KBM-7 (cell line): Measurements from ENCODE around the gene RAB8A.

Experiments
- DNase-seq: peaks from one replicate; pipeline ENCODE4 v3.0.0-alpha.2; 2015
- in situ Hi-C: fragments of 300-500 bp; cut with MboI; formaldehyde crosslinking; loops from 2 replicates; pipeline ENCODE4 v1.14.3; 2020; ENCODE audit warnings: low sequenced_read_pairs, low pct_unique_long_range_greater_than_20kb, mixed read lengths

The RAB8A gene

GRCh38 chr19:16134510-16134909 is 22.8 kb downstream of the RAB8A start:
- in situ Hi-C loops: no loop called here
- DNase-seq: no peak

GRCh38 chr19:16135430-16136127 is 23.9 kb downstream of the RAB8A start:
- in situ Hi-C loops: no loop called here
- no peak for DNase-seq

- in situ Hi-C loops: no loop called here
- no peak for DNase-seq
These were observed 24.7 kb downstream of the RAB8A start for GRCh38 chr19:16136185-16136999.

GRCh38 chr19:16139752-16140151 is 28.1 kb downstream of the RAB8A start:
- DNase-seq: peak; percentile 84
- in situ Hi-C loops: no loop called here

GRCh38 chr19:16141043-16141442 is 29.4 kb downstream of the RAB8A start:
- DNase-seq: peak; percentile 73
- in situ Hi-C loops: no loop called here

GRCh38 chr19:16142032-16142580 is 30.4 kb downstream of the RAB8A start:
- no peak for DNase-seq
- in situ Hi-C loops: no loop called here

- peak; percentile 76 for DNase-seq
- in situ Hi-C loops: no loop called here
These were observed 31.9 kb downstream of the RAB8A start, which contains the start of gene HSH2D for GRCh38 chr19:16143399-16144215. HSH2D (plus strand) TSS chr19:16143685; CDS start chr19:16148751, 5,066 bp downstream.

GRCh38 chr19:16144216-16144581 is 32.5 kb downstream of the RAB8A start:
- no peak for DNase-seq
- in situ Hi-C loops: no loop called here

- no peak for DNase-seq
- in situ Hi-C loops: no loop called here
These were observed 34.4 kb downstream of the RAB8A start for GRCh38 chr19:16146112-16146511.

GRCh38 chr19:16148443-16149229 is 36.9 kb downstream of the RAB8A start:
- DNase-seq: no peak
- in situ Hi-C loops: no loop called here

GRCh38 chr19:16153582-16154336 is 42.1 kb downstream of the RAB8A start:
- in situ Hi-C loops: no loop called here
- peak; percentile 64 for DNase-seq

- in situ Hi-C loops: no loop called here
- no peak for DNase-seq
These were observed 42.9 kb downstream of the RAB8A start for GRCh38 chr19:16154557-16154956.

GRCh38 chr19:16155128-16155527 is 43.4 kb downstream of the RAB8A start:
- DNase-seq: no peak
- in situ Hi-C loops: no loop called here

GRCh38 chr19:16156904-16157303 is 45.2 kb downstream of the RAB8A start:
- DNase-seq: no peak
- in situ Hi-C loops: no loop called here

GRCh38 chr19:16157601-16158000 is 45.9 kb downstream of the RAB8A start:
- no peak for DNase-seq
- in situ Hi-C loops: no loop called here

- in situ Hi-C loops: no loop called here
- no peak for DNase-seq
These were observed 48.0 kb downstream of the RAB8A start for GRCh38 chr19:16159655-16160054.

- in situ Hi-C loops: no loop called here
- DNase-seq: no peak
These were observed 48.8 kb downstream of the RAB8A start for GRCh38 chr19:16160445-16160942.
